Measurements from ENCODE around the gene FOXA2. TPM values are rescaled to one million over a fixed set of nuclear protein-coding genes. Genes with fewer than 3 reads are reported as not detected.

The FOXA2 gene
- total and polyA plus RNA-seq, 2 of the 13 experiments (the other 11 are each of a cell fraction or from before 2014, with no cell fraction given) = 8.8 to 12.2 TPM

DNA sequence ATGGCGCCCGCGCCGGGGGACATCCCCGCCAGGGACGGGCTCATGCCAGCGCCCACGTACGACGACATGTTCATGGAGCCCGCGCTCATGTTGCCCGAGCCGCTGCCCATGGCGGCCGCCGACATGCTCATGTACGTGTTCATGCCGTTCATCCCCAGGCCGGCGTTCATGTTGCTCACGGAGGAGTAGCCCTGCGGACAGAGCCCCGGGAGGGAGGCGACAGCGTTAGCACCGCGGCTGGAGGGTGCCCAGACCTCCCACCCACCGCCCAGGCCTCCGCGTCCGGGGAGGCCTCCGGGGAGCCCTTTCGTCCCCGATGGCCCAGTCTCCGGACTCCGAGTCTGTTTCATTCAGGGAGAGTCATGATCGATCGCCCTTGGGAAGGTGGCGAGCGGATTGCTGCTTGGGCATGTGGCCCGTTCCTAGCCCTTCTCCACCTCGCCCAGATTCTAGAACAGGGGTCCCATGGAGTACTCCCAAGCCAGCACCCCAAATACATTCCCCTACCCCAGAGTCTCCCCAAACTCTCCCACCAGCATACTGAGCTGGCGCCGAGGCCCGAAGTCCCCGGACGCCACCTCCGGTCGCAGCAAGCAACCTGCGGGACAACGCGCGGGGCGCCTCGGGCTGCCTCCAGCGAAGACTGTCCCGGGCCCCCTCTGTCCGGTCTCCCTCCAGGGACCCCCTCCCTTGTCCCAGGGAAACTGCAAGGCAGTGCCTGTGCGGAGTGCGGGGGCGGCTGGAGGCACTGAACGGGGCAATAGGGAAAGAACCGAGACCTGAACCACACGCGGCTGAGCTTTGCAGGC is 1.2 kb downstream of the FOXA2 start (continued):
- TF ChIP-seq, protein P1, sequence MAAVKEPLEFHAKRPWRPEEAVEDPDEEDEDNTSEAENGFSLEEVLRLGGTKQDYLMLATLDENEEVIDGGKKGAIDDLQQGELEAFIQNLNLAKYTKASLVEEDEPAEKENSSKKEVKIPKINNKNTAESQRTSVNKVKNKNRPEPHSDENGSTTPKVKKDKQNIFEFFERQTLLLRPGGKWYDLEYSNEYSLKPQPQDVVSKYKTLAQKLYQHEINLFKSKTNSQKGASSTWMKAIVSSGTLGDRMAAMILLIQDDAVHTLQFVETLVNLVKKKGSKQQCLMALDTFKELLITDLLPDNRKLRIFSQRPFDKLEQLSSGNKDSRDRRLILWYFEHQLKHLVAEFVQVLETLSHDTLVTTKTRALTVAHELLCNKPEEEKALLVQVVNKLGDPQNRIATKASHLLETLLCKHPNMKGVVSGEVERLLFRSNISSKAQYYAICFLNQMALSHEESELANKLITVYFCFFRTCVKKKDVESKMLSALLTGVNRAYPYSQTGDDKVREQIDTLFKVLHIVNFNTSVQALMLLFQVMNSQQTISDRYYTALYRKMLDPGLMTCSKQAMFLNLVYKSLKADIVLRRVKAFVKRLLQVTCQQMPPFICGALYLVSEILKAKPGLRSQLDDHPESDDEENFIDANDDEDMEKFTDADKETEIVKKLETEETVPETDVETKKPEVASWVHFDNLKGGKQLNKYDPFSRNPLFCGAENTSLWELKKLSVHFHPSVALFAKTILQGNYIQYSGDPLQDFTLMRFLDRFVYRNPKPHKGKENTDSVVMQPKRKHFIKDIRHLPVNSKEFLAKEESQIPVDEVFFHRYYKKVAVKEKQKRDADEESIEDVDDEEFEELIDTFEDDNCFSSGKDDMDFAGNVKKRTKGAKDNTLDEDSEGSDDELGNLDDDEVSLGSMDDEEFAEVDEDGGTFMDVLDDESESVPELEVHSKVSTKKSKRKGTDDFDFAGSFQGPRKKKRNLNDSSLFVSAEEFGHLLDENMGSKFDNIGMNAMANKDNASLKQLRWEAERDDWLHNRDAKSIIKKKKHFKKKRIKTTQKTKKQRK (IDR thresholded peaks at IDR 0.05; ENCODE audit: low read length) = no peak
- peak; percentile 25; the same call in 1 of the 2 replicates for TF ChIP-seq GATAD2A (CRISPR knock-in tag; IDR thresholded peaks at IDR 0.05)
- TF ChIP-seq, protein P2, sequence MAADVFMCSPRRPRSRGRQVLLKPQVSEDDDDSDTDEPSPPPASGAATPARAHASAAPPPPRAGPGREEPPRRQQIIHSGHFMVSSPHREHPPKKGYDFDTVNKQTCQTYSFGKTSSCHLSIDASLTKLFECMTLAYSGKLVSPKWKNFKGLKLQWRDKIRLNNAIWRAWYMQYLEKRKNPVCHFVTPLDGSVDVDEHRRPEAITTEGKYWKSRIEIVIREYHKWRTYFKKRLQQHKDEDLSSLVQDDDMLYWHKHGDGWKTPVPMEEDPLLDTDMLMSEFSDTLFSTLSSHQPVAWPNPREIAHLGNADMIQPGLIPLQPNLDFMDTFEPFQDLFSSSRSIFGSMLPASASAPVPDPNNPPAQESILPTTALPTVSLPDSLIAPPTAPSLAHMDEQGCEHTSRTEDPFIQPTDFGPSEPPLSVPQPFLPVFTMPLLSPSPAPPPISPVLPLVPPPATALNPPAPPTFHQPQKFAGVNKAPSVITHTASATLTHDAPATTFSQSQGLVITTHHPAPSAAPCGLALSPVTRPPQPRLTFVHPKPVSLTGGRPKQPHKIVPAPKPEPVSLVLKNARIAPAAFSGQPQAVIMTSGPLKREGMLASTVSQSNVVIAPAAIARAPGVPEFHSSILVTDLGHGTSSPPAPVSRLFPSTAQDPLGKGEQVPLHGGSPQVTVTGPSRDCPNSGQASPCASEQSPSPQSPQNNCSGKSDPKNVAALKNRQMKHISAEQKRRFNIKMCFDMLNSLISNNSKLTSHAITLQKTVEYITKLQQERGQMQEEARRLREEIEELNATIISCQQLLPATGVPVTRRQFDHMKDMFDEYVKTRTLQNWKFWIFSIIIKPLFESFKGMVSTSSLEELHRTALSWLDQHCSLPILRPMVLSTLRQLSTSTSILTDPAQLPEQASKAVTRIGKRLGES (CRISPR knock-in tag; IDR thresholded peaks at IDR 0.05; ENCODE audit: borderline replicate concordance) = no peak
- peak; percentile 58 for TF ChIP-seq MYC (CRISPR knock-in tag; IDR thresholded peaks at IDR 0.05; ENCODE audit: borderline replicate concordance)
- no peak for TF ChIP-seq TSC22D2 (CRISPR knock-in tag; IDR thresholded peaks at IDR 0.05; ENCODE audit: borderline replicate concordance)
- TF ChIP-seq KDM5B (CRISPR knock-in tag; IDR thresholded peaks at IDR 0.05; ENCODE audit: borderline replicate concordance) = peak; percentile 74
- TF ChIP-seq ZNF343 (CRISPR knock-in tag; IDR thresholded peaks at IDR 0.05) = no peak
- TF ChIP-seq, protein P3, sequence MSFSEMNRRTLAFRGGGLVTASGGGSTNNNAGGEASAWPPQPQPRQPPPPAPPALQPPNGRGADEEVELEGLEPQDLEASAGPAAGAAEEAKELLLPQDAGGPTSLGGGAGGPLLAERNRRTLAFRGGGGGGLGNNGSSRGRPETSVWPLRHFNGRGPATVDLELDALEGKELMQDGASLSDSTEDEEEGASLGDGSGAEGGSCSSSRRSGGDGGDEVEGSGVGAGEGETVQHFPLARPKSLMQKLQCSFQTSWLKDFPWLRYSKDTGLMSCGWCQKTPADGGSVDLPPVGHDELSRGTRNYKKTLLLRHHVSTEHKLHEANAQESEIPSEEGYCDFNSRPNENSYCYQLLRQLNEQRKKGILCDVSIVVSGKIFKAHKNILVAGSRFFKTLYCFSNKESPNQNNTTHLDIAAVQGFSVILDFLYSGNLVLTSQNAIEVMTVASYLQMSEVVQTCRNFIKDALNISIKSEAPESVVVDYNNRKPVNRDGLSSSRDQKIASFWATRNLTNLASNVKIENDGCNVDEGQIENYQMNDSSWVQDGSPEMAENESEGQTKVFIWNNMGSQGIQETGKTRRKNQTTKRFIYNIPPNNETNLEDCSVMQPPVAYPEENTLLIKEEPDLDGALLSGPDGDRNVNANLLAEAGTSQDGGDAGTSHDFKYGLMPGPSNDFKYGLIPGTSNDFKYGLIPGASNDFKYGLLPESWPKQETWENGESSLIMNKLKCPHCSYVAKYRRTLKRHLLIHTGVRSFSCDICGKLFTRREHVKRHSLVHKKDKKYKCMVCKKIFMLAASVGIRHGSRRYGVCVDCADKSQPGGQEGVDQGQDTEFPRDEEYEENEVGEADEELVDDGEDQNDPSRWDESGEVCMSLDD (CRISPR knock-in tag; IDR thresholded peaks at IDR 0.05; ENCODE audit: borderline replicate concordance) = peak; percentile 70
- TF ChIP-seq, protein P4, sequence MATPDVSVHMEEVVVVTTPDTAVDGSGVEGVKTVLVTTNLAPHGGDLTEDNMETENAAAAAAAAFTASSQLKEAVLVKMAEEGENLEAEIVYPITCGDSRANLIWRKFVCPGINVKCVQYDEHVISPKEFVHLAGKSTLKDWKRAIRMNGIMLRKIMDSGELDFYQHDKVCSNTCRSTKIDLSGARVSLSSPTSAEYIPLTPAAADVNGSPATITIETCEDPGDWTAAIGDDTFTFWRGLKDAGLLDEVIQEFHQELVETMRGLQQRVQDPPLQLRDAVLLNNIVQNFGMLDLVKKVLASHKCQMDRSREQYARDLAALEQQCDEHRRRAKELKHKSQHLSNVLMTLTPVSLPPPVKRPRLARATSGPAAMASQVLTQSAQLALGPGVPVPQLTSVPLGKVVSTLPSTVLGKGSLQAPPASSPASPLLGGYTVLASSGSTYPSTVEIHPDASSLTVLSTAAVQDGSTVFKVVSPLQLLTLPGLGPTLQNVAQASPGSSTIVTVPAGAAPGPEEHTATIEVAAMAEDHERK (CRISPR knock-in tag; IDR thresholded peaks at IDR 0.05; ENCODE audit: low read depth) = no peak
- no peak; the same call in 1 of the 2 replicates for TF ChIP-seq PAWR (CRISPR knock-in tag; IDR thresholded peaks at IDR 0.05; ENCODE audit: borderline replicate concordance)
- no peak for TF ChIP-seq ZNF124 (CRISPR knock-in tag; IDR thresholded peaks at IDR 0.05)
- no peak for TF ChIP-seq HMG20B (CRISPR knock-in tag; conservative IDR thresholded peaks at IDR 0.05)
